Measurements from ENCODE around the gene CARD14.
A peak's percentile ranks its signal among the peaks of the same experiment; 100 is the strongest.

CARD14 gene

DNA sequence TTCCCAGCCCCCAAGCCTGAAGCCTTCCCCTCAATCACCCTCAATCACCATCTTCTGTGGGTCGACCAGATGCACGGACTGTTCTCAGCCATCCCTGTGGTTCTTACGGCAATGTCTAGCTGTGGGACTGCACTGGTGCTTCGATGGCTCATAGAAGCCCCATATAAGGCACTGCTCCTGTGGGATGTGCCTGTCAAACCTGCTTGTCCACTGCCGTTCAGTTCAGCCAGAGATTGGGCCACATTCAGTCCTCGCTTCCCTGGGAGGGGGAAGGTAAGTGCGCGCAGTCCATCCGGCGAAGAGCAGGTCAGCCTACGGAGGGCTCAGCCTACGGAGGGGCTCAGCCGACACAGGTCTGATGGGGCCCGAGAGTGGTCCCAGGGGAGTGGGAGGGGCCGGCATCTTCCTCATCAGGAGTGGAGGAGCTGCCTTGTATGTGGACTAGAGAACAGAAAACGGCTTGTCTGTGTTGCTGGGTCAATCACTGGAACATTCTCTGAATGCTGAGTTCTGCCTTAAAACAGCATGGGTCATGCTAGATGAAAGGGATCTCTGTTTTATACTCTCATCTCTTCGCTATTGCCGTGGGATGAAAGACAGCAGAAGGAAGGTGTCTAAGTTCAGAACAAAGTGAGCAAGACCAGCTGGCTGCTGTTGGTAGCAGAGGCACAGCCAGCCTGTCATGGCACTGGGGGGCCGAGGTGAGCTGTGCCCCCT, at the start of gene CARD14:
CARD14 (plus strand) TSS at position 247 of the 717 bp plus-strand sequence. CDS start 11,409 bp downstream, outside the sequence.
- no peak for DNase-seq (ENCODE audit: low spot score)

- DNase-seq (ENCODE audit: low spot score) = no peak
Observed at GRCh38 chr17:80122026-80122575, 47.7 kb upstream of the CARD14 start.

- DNase-seq (ENCODE audit: low spot score) = no peak
Observed at GRCh38 chr17:80122926-80123505, 46.8 kb upstream of the CARD14 start.

DNA sequence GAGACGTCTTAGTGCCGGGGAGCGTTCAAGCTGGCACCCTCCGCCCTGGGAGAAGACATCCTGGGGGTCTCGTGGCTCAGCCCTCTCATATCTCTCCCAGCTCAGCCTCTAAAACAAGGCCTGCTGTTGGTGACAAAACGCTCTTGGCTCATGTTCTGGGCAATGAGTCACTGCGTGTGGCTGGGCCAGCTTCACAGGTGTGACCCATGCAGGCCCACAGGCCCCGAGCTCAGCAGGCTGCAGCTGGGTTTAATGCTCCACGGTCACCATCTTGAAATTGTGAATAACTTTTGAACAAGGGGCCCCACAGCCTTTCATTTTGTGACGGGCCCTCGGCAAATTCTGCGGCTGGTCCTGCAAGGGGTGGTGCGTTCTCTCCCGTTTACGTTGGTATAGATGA, 46.0 kb upstream of the CARD14 start:
- DNase-seq (ENCODE audit: low spot score) = peak; percentile 7

DNA sequence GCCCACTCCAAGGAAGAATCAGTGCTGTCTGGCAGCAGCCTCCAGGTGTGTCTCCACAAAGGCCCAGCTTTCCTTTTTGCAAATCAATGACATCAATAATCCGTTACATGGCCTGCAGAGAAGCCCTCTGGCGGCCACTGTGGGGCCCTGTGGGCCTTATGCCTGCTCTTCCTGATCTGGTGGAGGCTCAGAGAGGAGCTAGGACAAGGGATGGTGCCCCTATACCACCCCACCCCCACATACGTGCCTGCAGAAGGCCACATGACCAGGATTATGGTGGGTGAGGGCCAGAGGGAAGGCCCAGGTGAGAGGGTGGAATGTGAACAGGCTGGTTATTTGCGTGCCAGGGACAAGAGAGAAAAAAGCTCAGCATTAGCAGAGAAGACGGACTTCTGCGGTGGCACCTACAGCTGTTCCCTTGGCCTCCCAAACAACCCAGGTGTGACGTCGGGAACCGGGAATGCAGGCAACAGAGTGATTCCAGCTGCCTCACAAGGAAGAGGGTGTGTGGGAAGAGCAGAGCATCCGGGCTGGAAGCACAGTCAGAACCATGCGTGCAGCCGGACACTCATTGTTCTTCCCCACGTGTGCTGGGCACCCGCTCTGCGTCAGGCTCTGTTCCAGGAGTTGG, 45.4 kb upstream of the CARD14 start:
- peak; percentile 29 for DNase-seq (ENCODE audit: low spot score)

DNA sequence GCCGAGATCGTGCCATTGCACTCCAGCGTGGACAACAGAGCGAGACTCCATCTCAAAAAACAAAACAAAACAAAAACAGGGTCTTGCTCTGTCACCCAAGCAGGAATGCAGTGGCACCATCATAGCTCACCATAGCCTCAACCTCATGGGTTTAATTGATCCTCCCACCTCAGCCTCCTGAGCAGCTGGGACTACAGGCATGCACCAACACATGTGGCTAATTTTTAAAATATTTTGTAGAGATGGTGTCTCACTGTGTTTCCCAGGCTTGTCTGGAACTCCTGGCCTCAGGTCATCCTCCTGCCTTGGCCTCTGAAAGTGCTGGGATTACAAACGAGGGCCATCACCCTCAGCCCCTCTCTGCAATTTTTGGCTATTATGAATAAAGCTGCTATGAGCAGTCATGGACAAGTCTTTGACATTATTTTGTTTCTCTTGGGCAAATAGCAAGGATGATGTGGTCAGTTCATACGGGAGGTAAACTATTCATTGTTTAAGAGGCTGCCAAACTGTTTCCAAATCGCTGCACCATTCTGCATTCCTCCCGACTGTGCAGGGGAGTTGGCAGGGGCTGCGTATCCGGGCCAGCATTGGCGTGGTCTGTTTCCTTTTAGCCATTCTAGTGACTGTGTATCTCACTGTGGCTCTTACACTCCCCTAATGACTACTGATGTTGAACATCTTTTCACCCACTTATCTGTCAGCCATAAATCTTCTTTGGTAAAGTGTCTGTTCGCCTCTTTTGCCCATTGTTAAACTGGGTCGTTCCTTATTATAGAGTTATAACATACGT, 44.0 kb upstream of the CARD14 start:
- DNase-seq (ENCODE audit: low spot score) = peak; percentile 59

DNA sequence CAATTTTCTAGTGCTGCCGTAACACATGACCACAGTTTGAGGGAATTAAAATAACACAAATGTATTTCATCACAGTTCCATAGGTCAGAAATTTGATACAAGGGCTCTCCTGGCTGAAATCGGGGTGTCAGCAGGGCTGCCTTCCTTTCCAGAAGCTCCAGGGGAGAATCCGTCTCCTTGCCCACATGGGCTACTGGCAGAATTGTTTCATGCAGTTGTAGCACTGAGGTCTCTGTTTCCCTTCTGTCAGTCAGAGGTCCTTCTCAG, 43.4 kb upstream of the CARD14 start:
- no peak for DNase-seq (ENCODE audit: low spot score)

DNA sequence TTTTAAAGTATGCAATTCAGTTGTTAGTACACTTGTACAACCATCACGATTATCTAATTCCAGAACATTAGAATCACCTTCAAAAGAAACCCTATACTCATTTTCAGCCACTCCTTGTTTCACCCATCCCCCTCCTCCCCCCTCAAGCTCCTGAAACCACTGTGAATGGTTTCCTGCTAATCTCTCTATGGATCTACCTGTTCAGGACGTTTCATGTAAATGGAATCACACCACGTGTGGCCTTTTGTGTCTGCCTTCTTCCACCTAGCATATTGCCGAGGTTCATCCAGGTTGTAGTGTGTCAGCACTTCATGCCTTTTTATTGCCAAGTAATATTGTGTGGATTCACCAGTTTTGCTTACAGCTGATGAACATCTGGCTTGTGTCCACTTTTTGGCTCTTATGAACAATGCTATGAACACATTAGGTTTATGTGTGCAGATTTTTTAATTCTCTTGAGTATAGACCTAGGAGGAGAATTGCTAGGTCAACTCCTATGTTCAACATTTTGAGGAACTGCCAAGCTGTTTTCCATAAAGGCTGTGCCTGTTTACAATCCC, 40.7 kb upstream of the CARD14 start:
- DNase-seq (ENCODE audit: low spot score) = no peak

DNA sequence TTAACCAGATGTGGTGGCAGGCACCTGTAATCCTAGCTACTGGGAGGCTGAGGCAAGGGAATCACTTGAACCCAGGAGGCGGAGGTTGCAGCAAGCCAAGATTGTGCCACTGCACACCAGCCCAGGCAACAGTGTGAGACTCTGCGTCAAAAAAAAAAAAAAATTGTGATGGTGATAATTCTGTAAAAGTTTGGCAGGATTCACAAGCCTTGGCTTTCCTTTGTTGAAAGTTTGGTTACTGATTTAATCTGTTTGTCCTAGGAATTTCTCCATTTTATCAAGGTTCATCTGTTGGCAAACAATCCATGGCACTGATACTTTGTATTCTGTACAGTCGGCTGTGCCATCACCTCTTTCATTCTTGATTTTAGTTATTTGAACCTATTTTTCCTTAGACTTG, 38.8 kb upstream of the CARD14 start:
- no peak for DNase-seq (ENCODE audit: low spot score)

- DNase-seq (ENCODE audit: low spot score) = no peak
Observed at GRCh38 chr17:80132906-80133625, 36.8 kb upstream of the CARD14 start.

GRCh38 chr17:80133626-80133970, 36.2 kb upstream of the CARD14 start:
- no peak for DNase-seq (ENCODE audit: low spot score)

- no peak for DNase-seq (ENCODE audit: low spot score)
Observed at GRCh38 chr17:80137131-80137530, 32.7 kb upstream of the CARD14 start.

DNA sequence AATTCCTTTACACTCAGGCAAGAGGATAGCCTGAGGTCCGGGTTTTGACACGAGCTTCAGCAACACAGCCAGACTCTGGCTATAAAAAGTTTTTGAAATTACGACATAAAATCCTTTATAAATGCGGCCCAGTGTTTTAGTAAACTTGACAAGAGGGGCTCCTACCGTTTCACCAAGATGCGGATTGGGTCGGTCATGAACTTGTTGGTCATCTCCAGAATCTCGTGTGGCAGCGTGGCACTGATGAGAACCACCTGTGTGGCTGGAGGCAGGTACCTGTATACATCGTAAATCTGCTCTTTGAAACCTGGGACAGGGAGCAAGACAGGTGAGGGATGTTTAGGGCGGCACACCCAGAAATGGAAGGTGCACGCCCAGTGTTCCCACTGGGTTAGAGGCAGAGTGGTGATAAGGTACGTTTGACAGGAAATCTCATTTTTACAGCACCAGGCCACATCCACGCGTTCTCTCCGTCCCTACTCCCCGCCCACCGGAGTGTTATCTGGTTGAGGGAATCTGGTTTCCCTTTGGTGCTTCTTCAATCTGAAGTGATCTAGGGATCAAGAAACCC, 30.9 kb upstream of the CARD14 start:
- DNase-seq (ENCODE audit: low spot score) = no peak

GRCh38 chr17:80141463-80142165, 28.2 kb upstream of the CARD14 start:
- no peak for DNase-seq (ENCODE audit: low spot score)

- DNase-seq (ENCODE audit: low spot score) = no peak
Observed at GRCh38 chr17:80142929-80143328, 26.9 kb upstream of the CARD14 start.

DNA sequence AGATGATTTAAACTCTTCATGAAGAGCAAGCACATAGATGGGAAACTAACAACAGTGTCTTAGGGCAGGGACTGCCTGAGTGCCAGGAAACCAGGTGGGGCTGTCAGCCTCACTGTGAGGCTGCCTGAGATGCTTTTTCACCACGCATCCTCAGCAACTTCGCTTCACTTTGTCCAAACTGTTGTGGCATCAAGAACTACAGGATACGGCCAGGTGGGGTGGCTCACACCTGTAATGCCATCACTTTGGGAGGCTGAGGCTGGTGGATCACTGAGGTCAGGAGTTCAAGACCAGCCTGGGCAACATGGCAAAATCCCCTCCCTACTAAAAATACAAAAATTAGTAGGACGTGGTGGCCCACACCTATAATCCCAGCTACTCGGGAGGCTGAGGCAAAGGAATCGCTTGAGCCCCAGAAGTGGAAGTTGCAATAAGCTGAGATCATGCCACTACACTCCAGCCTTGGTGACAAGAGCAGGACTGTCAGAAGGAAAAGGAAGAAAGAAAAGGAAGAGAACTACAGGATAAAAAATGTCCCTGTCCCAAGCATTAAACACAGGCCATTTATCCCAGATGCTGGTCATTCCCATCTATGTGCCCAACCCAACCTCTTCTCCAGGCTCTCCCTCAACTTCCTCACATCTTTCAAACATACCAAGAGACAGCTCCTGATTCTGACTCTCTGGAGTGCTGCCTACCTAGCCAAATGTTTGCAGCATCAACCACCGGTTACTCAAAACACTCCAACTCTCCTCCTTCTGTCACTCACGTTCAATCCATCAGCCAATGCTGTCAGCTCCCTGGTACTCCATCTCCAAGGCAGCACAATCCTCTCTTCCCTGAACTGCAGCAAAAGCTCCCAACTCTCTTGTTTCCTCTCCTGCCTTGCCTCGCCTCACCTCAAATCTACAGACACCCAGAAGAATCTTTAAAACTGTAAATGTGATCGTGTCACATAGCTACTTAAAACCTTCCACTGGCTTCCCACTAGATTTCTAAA, 24.5 kb upstream of the CARD14 start:
- DNase-seq (ENCODE audit: low spot score) = no peak

DNA sequence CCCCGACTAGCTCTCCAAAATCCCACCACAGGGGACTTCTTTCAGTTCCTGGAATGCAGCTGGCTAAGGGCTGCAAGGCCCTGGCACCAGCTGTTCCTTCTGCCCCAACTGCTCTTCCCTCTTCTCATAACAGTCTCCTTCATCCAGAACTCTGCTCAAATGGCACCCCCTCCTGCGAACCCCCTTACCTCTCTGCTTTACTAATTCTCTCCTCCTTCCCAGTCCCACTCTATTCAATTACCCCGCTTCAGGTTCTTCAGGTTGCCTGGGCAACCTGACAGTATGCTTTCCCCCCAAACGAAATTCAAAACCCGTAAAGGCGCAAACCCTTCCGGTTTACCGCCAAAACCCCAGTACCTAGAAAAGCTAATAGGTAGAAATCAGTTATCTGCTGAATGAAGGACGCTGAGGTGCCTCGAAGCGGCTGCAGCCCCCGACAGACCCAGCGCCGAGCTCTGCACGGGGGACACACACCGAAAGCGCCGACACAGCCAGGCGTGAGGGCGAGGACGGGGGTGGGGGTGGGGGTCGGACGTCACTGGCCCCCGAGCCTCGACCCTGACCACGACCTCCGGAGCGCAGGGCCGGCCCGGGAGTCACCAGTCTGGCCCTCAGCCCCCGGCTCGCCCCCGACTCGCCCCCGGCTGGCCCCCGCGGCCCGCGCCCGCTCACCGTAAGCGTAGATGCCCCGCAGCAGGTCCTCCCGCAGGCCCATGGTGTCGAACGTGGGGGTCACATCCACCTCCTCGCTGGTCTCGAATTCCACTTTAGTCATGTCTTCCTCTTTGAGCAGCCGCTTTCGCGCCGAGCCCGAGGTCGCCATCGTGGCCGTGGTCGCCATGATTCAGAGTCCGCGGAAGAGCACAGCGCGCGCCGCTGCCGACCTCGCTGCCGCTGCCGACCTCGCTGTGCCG, 23.5 kb upstream of the CARD14 start:
- DNase-seq (ENCODE audit: low spot score) = peak; percentile 53
